ENCODE results near the gene MTHFD2L. TPM values are rescaled to one million over a fixed set of nuclear protein-coding genes. Genes with fewer than 3 reads are reported as not detected.

The MTHFD2L gene
- total RNA-seq, 1 experiment from 2014 or later = 9.4 TPM

- TF ChIP-seq GTF2I (CRISPR knock-in tag; conservative IDR thresholded peaks at IDR 0.05) (no peak), ERG (CRISPR knock-in tag; IDR thresholded peaks at IDR 0.05) (no peak), NR3C1 (CRISPR knock-in tag; conservative IDR thresholded peaks at IDR 0.05; ENCODE audit: low read depth) (no peak), FOXP4 (CRISPR knock-in tag; IDR thresholded peaks at IDR 0.05) (no peak), MAX (CRISPR knock-in tag; IDR thresholded peaks at IDR 0.05) (no peak), CREM (CRISPR knock-in tag; IDR thresholded peaks at IDR 0.05) (no peak), ZNF416 (CRISPR knock-in tag; IDR thresholded peaks at IDR 0.05) (no peak), JAZF1 (CRISPR knock-in tag; IDR thresholded peaks at IDR 0.05) (no peak), AR (CRISPR knock-in tag; IDR thresholded peaks at IDR 0.05) (no peak)
- no peak for ATAC-seq
- H3K27ac Mint-ChIP-seq = no peak overlapping the region
- ChIA-PET CTCF (no interaction called here), POLR2A (no interaction called here)
- peaks cover 3% of the 10 kb centered on the region; the same call in 1 of the 2 replicates for H3K27me3 Mint-ChIP-seq (ENCODE audit: low read depth)
- H3K4me3 Mint-ChIP-seq = no peak overlapping the region
- H3K9me3 Mint-ChIP-seq = no peaks in the 10 kb centered on the region
- DNase-seq (ENCODE audit: low spot score) = no peak
- H3K36me3 Mint-ChIP-seq = no peaks in the 10 kb centered on the region
- no peaks in the 10 kb centered on the region for H3K4me1 Mint-ChIP-seq
Measured at GRCh38 chr4:74267998-74268606, 110.2 kb downstream of the MTHFD2L start.

GRCh38 chr4:74268643-74269042 is 110.7 kb downstream of the MTHFD2L start:
- POLR2A ChIA-PET = no interaction called here
- no peaks in the 10 kb centered on the region for H3K36me3 Mint-ChIP-seq
- H3K4me1 Mint-ChIP-seq = no peaks in the 10 kb centered on the region
- peaks cover 3% of the 10 kb centered on the region; the same call in 1 of the 2 replicates for H3K27me3 Mint-ChIP-seq (ENCODE audit: low read depth)
- no peaks in the 10 kb centered on the region for H3K9me3 Mint-ChIP-seq
- no peak overlapping the region for H3K27ac Mint-ChIP-seq
- DNase-seq (ENCODE audit: low spot score) (no peak), ATAC-seq (no peak)
- H3K4me3 Mint-ChIP-seq = no peak overlapping the region
- TF ChIP-seq MXD4 (CRISPR knock-in tag; IDR thresholded peaks at IDR 0.05; ENCODE audit: borderline replicate concordance) = no peak
- CTCF ChIA-PET = no interaction called here

- no peak overlapping the region for H3K27ac Mint-ChIP-seq
- ATAC-seq (no peak), DNase-seq (ENCODE audit: low spot score) (no peak)
- CTCF ChIA-PET = no interaction called here
- no peaks in the 10 kb centered on the region for H3K4me1 Mint-ChIP-seq
- POLR2A ChIA-PET = no interaction called here
- H3K27me3 Mint-ChIP-seq (ENCODE audit: low read depth) = no peaks in the 10 kb centered on the region; the same call in 1 of the 2 replicates
- H3K4me3 Mint-ChIP-seq = no peak overlapping the region
- H3K36me3 Mint-ChIP-seq = no peaks in the 10 kb centered on the region
- no peaks in the 10 kb centered on the region for H3K9me3 Mint-ChIP-seq
- TF ChIP-seq PRDM15 (CRISPR knock-in tag; IDR thresholded peaks at IDR 0.05) = no peak
- no peak for TF ChIP-seq ATF1 (CRISPR knock-in tag; IDR thresholded peaks at IDR 0.05)
- no peak for TF ChIP-seq ZNF219 (CRISPR knock-in tag; IDR thresholded peaks at IDR 0.05; ENCODE audit: borderline replicate concordance)
- TF ChIP-seq ZNF416 (CRISPR knock-in tag; IDR thresholded peaks at IDR 0.05) = no peak
- TF ChIP-seq ATF2 (CRISPR knock-in tag; IDR thresholded peaks at IDR 0.05; ENCODE audit: borderline replicate concordance, low read depth) = no peak
- no peak for TF ChIP-seq ZBTB43 (CRISPR knock-in tag; IDR thresholded peaks at IDR 0.05)
- TF ChIP-seq E2F1 (CRISPR knock-in tag; IDR thresholded peaks at IDR 0.05) = no peak
Measured at GRCh38 chr4:74278490-74278889, 120.6 kb downstream of the MTHFD2L start.
